HG03045 (cell line): ENCODE results near the gene CLMN.
A peak's percentile ranks its signal among the peaks of the same experiment; 100 is the strongest.
"Not testable (repeated sequence)": the region's sequence is repeated elsewhere in the genome, so short reads cannot be mapped to it uniquely, and the experiment has no call there.

Experiments
- ATAC-seq: cut with Tn5 transposase; IDR thresholded peaks from one replicate; pipeline ENCODE4 v1.9.1; 2021; ENCODE audit warnings: mild to moderate bottlenecking, moderate library complexity; ENCODE audit not compliant: unreplicated experiment

CLMN gene

GRCh38 chr14:95144849-95145248 lies 174.9 kb downstream of the CLMN start:
- no peak for ATAC-seq

GRCh38 chr14:95143808-95144620 lies 175.7 kb downstream of the CLMN start:
- peak; percentile 46 for ATAC-seq

DNA sequence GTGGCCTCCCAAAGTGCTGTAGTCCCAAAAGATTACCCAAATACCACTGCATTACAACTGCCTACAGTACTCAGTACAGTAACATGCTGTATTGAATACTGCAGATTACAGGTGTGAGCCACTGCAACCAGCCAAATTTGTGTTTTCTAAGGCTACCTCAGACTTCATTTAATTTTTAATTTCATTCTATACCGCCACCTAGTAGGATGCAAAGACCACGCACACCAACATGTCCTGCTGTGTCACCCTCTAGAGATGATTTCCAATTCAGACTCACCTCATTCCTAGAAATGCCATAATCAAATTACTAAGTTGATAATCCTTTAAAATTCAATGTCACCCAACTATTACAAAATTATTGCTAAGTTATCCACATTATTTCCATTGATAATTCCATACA lies 177.5 kb downstream of the CLMN start:
- no peak for ATAC-seq

- ATAC-seq, result no peak
These were observed 178.0 kb downstream of the CLMN start for GRCh38 chr14:95141684-95142083.

GRCh38 chr14:95140060-95140858 lies 179.4 kb downstream of the CLMN start:
- ATAC-seq, result no peak

DNA sequence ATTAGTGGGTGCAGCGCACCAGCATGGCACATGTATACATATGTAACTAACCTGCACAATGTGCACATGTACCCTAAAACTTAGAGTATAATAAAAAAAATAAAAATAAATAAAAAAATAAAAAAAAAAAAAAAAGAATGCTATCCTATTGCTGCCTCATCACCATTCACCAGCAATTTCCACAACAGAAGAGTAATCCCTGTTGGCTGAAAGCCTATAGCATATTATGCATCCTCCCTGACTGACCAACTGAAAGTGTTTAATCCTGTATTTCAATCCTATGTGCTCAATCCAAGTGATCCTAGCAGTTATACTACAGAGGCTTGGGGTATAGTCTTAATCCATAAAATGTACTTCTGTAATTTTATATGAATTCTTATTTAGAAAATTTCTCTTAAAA lies 180.8 kb downstream of the CLMN start:
- no peak for ATAC-seq

DNA sequence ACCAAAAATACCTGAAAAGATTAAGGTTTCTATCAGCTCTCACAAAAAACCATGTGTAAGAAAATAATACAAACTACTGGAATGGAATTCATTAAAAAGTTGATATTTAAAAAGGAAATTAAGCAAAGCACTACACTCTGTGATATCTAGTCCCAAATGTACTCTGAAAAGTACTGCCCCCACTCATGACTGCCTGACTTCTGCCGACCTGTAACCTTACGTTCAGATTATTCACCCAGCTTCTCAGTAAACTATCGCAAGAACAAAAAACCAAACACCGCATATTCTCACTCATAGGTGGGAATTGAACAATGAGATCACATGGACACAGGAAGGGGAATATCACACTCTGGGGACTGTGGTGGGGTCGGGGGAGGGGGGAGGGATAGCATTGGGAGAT lies 181.3 kb downstream of the CLMN start:
- not testable (repeated sequence) for ATAC-seq

DNA sequence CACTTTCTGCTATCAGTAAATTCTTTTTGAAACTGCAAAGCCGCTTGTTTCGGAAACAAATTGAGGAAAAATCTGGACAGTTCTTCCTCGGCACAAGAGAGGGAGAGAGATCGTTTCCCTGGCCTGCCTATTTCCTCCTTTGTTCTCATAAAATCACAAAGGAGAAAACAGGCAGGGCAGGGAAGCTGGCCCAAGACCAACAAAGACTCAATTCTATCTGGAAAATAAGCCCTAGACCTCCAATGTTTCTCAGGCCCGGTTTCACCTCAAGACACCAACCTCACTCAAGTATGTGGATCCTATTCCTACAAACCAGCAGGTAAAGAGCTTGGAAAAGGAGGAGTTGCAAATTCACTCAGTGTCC lies 181.9 kb downstream of the CLMN start:
- no peak for ATAC-seq

DNA sequence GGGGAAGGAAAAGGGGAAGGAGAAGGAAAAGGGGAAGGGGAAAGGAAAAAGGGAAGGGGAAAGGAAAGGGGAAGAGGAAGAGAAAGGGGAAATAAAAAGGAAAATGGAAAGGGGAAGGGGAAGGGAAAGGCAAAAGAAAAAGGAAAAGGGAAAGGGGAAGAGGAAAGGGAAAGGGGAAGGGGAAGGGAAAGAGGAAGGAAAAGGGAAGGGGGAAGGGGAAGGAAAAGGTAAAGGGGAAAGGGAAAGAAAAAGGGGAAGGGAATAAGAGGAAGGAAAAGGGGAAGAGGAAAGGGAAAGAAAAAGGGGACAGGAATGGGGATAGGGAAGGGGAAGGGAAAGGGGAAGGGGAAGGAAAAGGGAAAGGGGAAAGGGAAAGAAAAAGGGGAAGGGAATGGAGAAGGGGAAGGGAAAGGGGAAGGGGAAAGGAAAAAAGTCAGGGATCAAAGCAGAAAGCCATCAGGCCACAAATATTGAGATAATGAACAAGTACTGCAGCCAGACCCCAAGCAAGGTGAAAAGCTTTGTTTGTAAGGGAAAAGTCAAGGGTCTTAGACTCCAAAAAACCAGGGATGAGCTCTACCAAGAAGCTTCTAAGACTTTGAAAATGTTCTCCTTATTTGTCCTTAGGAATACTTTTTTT lies 182.4 kb downstream of the CLMN start:
- ATAC-seq, result no peak

DNA sequence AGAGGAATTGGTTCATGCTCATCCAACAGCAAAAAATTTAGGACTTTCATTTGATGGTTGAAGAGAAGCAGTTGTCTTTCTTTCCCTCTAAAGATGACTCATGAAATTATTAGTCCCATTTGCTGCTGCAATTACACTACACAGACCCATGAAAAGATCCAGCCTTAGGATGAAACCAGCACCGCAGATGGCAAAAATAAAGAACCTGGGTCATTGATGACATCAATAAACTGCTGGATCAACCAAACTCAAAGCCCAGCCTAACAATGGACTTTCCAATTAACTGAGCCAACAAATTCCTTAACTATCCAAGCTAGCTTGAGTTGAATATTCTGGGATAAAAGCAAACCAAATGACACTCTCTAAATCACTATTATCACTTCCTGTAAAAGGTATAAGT lies 183.1 kb downstream of the CLMN start:
- no peak for ATAC-seq

DNA sequence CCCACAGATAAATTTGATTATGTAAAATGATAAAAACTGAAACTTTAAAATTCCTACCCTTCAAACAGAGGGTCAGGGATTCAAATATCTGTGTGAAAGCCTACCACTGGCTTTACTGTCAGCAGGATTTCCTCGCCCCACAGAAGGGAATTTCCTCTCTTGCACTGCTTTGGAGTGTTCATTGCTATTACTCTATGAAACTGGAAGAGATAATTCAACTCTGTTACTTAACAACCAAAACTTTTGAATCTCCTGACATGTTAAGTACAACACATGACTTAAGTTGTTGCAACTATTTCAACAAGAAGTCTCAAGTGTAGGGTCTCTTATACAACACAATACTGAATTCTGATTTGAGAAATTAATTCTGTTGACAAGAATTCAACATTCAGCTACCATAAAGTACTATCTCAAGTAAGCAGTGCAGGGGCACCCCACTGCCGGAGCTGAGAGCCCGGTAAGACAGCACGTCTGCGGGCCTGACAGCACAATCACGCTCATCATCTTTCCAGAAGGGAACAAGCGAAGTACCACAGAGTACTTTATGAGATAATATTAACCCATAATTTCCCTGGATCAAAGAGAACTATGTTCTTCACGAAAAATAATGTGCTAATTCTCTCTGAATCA lies 185.3 kb downstream of the CLMN start:
- no peak for ATAC-seq

DNA sequence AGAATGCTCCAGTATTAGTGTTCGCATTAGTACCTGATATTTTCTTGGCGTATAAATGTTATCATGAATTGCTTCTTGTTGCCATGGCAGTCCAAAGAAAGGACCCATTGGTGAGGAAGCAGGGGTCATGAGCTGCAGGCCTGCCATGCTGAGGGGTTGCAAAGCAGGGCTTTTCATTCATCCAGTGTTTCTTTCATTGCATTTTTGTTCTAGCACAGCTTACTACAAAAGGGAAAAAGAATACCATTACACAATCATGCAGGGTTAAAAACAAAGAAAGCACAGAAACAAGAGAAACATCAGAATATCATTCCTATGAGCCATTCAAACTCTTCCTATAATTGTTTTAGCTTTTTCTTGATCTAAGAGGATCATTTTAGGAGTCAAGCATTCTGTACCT lies 186.4 kb downstream of the CLMN start:
- ATAC-seq, result no peak

GRCh38 chr14:95132760-95133159 lies 186.9 kb downstream of the CLMN start:
- ATAC-seq, result no peak
